GM12891 (cell line): ENCODE data around the gene ARHGAP15.

Experiments used
- PAX5 ChIP-seq: IDR thresholded peaks from 2 replicates; pipeline ENCODE4 v1.6.1; 2011; ENCODE audit warnings: low read length, moderate library complexity, mild to moderate bottlenecking; ENCODE audit not compliant: insufficient read depth, severe bottlenecking
- POLR2A ChIP-seq: IDR thresholded peaks from 2 replicates; pipeline ENCODE4 v1.6.1; 2011; ENCODE audit warnings: low read depth, low read length, control low read depth
- POLR2AphosphoS5 ChIP-seq: IDR thresholded peaks from 2 replicates; pipeline ENCODE4 v1.6.1; 2011; ENCODE audit warnings: low read depth, low read length, control low read depth
- POU2F2 ChIP-seq: IDR thresholded peaks from 2 replicates; pipeline ENCODE4 v1.6.1; 2011; ENCODE audit warnings: low read depth, mild to moderate bottlenecking, control low read depth, low read length, moderate library complexity
- SPI1 ChIP-seq: IDR thresholded peaks from 2 replicates; pipeline ENCODE4 v1.6.1; 2011; ENCODE audit warnings: low read depth, low read length, control low read depth
- TAF1 ChIP-seq: IDR thresholded peaks from 2 replicates; pipeline ENCODE4 v1.6.1; 2011; ENCODE audit warnings: low read depth, low read length, control low read depth

DNA sequence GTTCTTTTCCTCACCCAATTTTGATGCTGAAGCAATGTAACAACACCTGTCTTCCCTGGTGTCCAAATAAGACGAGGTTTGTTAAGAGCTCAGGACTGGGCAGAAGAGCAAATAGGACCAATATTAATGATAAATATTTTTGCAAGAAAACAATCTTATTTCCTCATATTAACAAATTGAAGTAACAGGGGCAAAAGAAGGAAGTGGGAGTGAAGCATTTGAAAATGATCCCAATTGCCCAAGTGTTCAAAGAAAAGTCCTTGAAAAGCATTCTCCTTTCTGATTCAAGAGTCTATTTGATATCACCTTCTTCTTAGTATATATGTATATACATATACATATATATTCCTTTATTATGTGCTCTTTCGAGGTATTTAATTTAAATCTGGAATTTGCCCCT lies 418.8 kb downstream of the ARHGAP15 start:
- TF ChIP-seq POLR2A (no peak), POLR2AphosphoS5 (no peak), TAF1 (no peak), POU2F2 (no peak), SPI1 (peak; percentile 28; the same call in 1 of the 2 replicates), PAX5 (no peak)
